ENCODE results near the gene SPART.
A peak's percentile ranks its signal among the peaks of the same experiment; 100 is the strongest.
"Not testable (repeated sequence)": the region's sequence is repeated elsewhere in the genome, so short reads cannot be mapped to it uniquely, and the experiment has no call there.

SPART gene

GRCh38 chr13:36310417-36311108 lies 35.6 kb downstream of the SPART start:
- DNase-seq = no peak

- no peak for DNase-seq
These were observed 43.9 kb downstream of the SPART start for GRCh38 chr13:36302289-36302688.

GRCh38 chr13:36299469-36299868 lies 46.7 kb downstream of the SPART start:
- not testable (repeated sequence) for DNase-seq

- no peak for DNase-seq
These were observed 47.6 kb downstream of the SPART start for GRCh38 chr13:36298535-36299068.

- DNase-seq = peak; percentile 30 to 63
These were observed 48.5 kb downstream of the SPART start, which contains the start of gene CCDC169 for GRCh38 chr13:36297366-36298338. Gene CCDC169, minus strand, starts transcription at chr13:36297814. Its CDS starts 95 bp downstream, at chr13:36297719.

- no peak for DNase-seq
These were observed 52.1 kb downstream of the SPART start for GRCh38 chr13:36294096-36294495.

GRCh38 chr13:36293497-36293896 lies 52.7 kb downstream of the SPART start:
- no peak for DNase-seq

- no peak for DNase-seq
These were observed 57.3 kb downstream of the SPART start for GRCh38 chr13:36288794-36289391.

- no peak for DNase-seq
These were observed 60.2 kb downstream of the SPART start for GRCh38 chr13:36286006-36286405.

- DNase-seq = no peak
These were observed 63.3 kb downstream of the SPART start for GRCh38 chr13:36282821-36283432.

- no peak for DNase-seq
These were observed 70.8 kb downstream of the SPART start for GRCh38 chr13:36275190-36276002.

- no peak for DNase-seq
These were observed 72.8 kb downstream of the SPART start for GRCh38 chr13:36273431-36273830.

- no peak for DNase-seq
These were observed 84.2 kb downstream of the SPART start for GRCh38 chr13:36261976-36262375.

- DNase-seq = no peak
These were observed 85.2 kb downstream of the SPART start for GRCh38 chr13:36261011-36261410.

- DNase-seq = no peak
These were observed 86.6 kb downstream of the SPART start for GRCh38 chr13:36259361-36260137.

- no peak for DNase-seq
These were observed 87.4 kb downstream of the SPART start for GRCh38 chr13:36258831-36259230.
